ENCODE data around the gene SPATA9. TPM values are rescaled to one million over a fixed set of nuclear protein-coding genes. Genes with fewer than 3 reads are reported as not detected.

SPATA9 gene
- total RNA-seq, 6 donors from 2014 or later = 0.23 TPM; not detected in 5

- DNase-seq = no peak
- Histone ChIP-seq H3K4me1 (peaks cover 18 to 32% (median 22%) of the 10 kb centered on the region in 4 donors), H3K4me3 (peak overlapping the region; percentile 48 to 64 (median 57)), H3K27ac (peak overlapping the region in 1 of 4 donors; percentile 66), H3K27me3 (no peaks in the 10 kb centered on the region), H3K9me3 (no peaks in the 10 kb centered on the region), H3K36me3 (no peaks in the 10 kb centered on the region)
- 11 to 13% methylated on average over 19 of the region's 19 CpGs for WGBS, 2 donors
- no peak for TF ChIP-seq CTCF (IDR thresholded peaks at IDR 0.05)
- no peak for TF ChIP-seq POLR2A (IDR thresholded peaks at IDR 0.05)
- no peak for TF ChIP-seq POLR2AphosphoS5 (IDR thresholded peaks at IDR 0.05)
- no peak for TF ChIP-seq EP300 (IDR thresholded peaks at IDR 0.05)
- peak in 1 of 2 donors; percentile 17 for ATAC-seq (ENCODE audit: low FRiP score in 2 of 2)
Measured at GRCh38 chr5:95619514-95620029, 63.2 kb downstream of the SPATA9 start.

- Histone ChIP-seq H3K27ac (no peak overlapping the region), H3K27me3 (no peaks in the 10 kb centered on the region), H3K4me3 (peak overlapping the region in 1 of 4 donors; percentile 59), H3K9me3 (no peaks in the 10 kb centered on the region), H3K36me3 (no peaks in the 10 kb centered on the region), H3K4me1 (peaks cover 18 to 32% (median 22%) of the 10 kb centered on the region in 4 donors)
- no peak for DNase-seq
- ATAC-seq (ENCODE audit: low FRiP score in 2 of 2) = no peak
- TF ChIP-seq POLR2A (IDR thresholded peaks at IDR 0.05) = no peak
- no peak for TF ChIP-seq EP300 (IDR thresholded peaks at IDR 0.05)
- TF ChIP-seq POLR2AphosphoS5 (IDR thresholded peaks at IDR 0.05) = no peak
- no peak for TF ChIP-seq CTCF (IDR thresholded peaks at IDR 0.05)
- WGBS, 2 donors = 86% methylated on average over 4 of the region's 4 CpGs
Measured at GRCh38 chr5:95619096-95619495, 63.7 kb downstream of the SPATA9 start.

GRCh38 chr5:95617057-95617456, 65.7 kb downstream of the SPATA9 start:
- Histone ChIP-seq H3K36me3 (no peaks in the 10 kb centered on the region), H3K4me3 (no peak overlapping the region), H3K27me3 (no peaks in the 10 kb centered on the region), H3K9me3 (peaks cover 0 to 7% (median 0%) of the 10 kb centered on the region in 4 donors), H3K27ac (no peak overlapping the region), H3K4me1 (peaks cover 14 to 28% (median 22%) of the 10 kb centered on the region in 4 donors)
- whole genome bisulfite sequencing, 2 donors = 75 to 90% methylated on average over 5 of the region's 5 CpGs
- TF ChIP-seq POLR2AphosphoS5 (IDR thresholded peaks at IDR 0.05) = no peak
- TF ChIP-seq EP300 (IDR thresholded peaks at IDR 0.05) = no peak
- TF ChIP-seq POLR2A (IDR thresholded peaks at IDR 0.05) = no peak
- TF ChIP-seq CTCF (IDR thresholded peaks at IDR 0.05) = no peak
- no peak for ATAC-seq (ENCODE audit: low FRiP score in 2 of 2)
- no peak for DNase-seq

DNA sequence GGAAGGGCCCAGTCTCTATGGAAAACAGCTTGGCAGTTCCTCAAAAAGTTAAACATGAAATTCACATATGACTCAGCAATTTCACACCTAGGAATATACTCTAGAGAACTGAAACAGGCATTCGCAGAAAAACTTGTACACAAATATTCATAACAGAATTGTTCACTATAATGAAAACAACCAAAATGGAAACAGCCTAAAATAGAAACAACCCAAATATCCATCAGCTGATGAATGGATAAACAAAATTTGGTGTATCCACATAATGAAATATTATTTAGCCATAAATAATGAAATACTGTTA, 67.7 kb downstream of the SPATA9 start:
- no peak for DNase-seq
- no peak for ATAC-seq (ENCODE audit: low FRiP score in 2 of 2)
- Histone ChIP-seq H3K27ac (no peak overlapping the region), H3K4me3 (no peak overlapping the region), H3K4me1 (peaks cover 8 to 10% (median 9%) of the 10 kb centered on the region in 4 donors), H3K9me3 (peaks cover 0 to 7% (median 0%) of the 10 kb centered on the region in 4 donors), H3K36me3 (no peaks in the 10 kb centered on the region), H3K27me3 (no peaks in the 10 kb centered on the region)
- no peak for TF ChIP-seq POLR2A (IDR thresholded peaks at IDR 0.05)
- no peak for TF ChIP-seq EP300 (IDR thresholded peaks at IDR 0.05)
- no peak for TF ChIP-seq POLR2AphosphoS5 (IDR thresholded peaks at IDR 0.05)
- no peak for TF ChIP-seq CTCF (IDR thresholded peaks at IDR 0.05)
- WGBS, 2 donors = 80 to 93% methylated on average over 1 of the region's 1 CpG

GRCh38 chr5:95613514-95613913, 69.3 kb downstream of the SPATA9 start:
- Histone ChIP-seq H3K27me3 (no peaks in the 10 kb centered on the region), H3K9me3 (peaks cover 0 to 7% (median 0%) of the 10 kb centered on the region in 4 donors), H3K4me1 (no peaks in the 10 kb centered on the region), H3K4me3 (no peak overlapping the region), H3K36me3 (no peaks in the 10 kb centered on the region), H3K27ac (no peak overlapping the region)
- 94 to 100% methylated on average over 1 of the region's 1 CpG for WGBS, 2 donors
- ATAC-seq (ENCODE audit: low FRiP score in 2 of 2) (no peak), DNase-seq (no peak)
- TF ChIP-seq POLR2A (IDR thresholded peaks at IDR 0.05) (no peak), CTCF (IDR thresholded peaks at IDR 0.05) (no peak), POLR2AphosphoS5 (IDR thresholded peaks at IDR 0.05) (no peak), EP300 (IDR thresholded peaks at IDR 0.05) (no peak)

Measured in upper lobe of left lung (tissue), 6 donors.